ENCODE data around the gene APBB2. TPM values are rescaled to one million over a fixed set of nuclear protein-coding genes. Genes with fewer than 3 reads are reported as not detected.
A peak's percentile ranks its signal among the peaks of the same experiment; 100 is the strongest.

The APBB2 gene
- total and polyA plus RNA-seq, 2 of the 8 experiments (the other 6 are each of a cell fraction or from before 2014, with no cell fraction given) = 58.7 to 59.4 TPM

GRCh38 chr4:41232406-41232805, 18.1 kb upstream of the APBB2 start:
- H3K9me3 ChIP-seq (ENCODE audit: insufficient read depth in 2 of 2, low read depth in 1 of 2, low read length in 1 of 2) = no peaks in the 10 kb centered on the region
- WGBS, 2 experiments (ENCODE audit: extremely low coverage in 1 of 2, insufficient coverage in 1 of 2, insufficient read length in 1 of 2, insufficient replicate concordance in 2 of 2, low coverage in 1 of 2, low lambda C conversion rate in 2 of 2, missing lambda C conversion rate in 1 of 2) = 62% methylated on average over 5 of the region's 5 CpGs; no CpG with 5 or more reads in 1 of the 2 experiments
- H3K4ac ChIP-seq (replicated peaks; ENCODE audit: insufficient read length, low read depth, low read length) = no peak overlapping the region
- no peak overlapping the region for H2AK5ac ChIP-seq (ENCODE audit: low read depth, low read length)
- H3K4me3 ChIP-seq (ENCODE audit: extremely low read depth in 1 of 4, insufficient read depth in 2 of 4, low read depth in 3 of 4, low read length in 4 of 4) = no peak overlapping the region
- H3K23ac ChIP-seq (ENCODE audit: insufficient read length) = no peak overlapping the region
- no peak overlapping the region for H3K27ac ChIP-seq (ENCODE audit: low read depth, low read length)
- no peaks in the 10 kb centered on the region for H3K4me1 ChIP-seq (replicated peaks in 1 of 4; ENCODE audit: control insufficient read depth in 3 of 4, insufficient read depth in 4 of 4, low read length in 3 of 4)
- H4K8ac ChIP-seq (ENCODE audit: extremely low read depth, insufficient read depth, low read length) = no peak overlapping the region
- H3K23me2 ChIP-seq (ENCODE audit: low read depth, low read length) = 0 out of 2 replicates have a peak, but pooled peaks cover 2% of the 10 kb centered on the region
- no peak for FAIRE-seq
- H4K91ac ChIP-seq (replicated peaks; ENCODE audit: insufficient read length, low read length) = no peak overlapping the region
- H3K18ac ChIP-seq (ENCODE audit: extremely low read depth, low read length) = no peak overlapping the region
- no peak overlapping the region for H4K5ac ChIP-seq (ENCODE audit: insufficient read length, low read depth, low read length)
- POLR2A ChIA-PET (ENCODE audit: partially characterized antibody) = interaction anchor here (3.5 kb wide), 1 partner anchor 25 kb away, joined by 24 read pairs; the partner anchor contains the start of gene UCHL1
- no peak overlapping the region for H2BK5ac ChIP-seq (ENCODE audit: low read depth, low read length)
- peak in 1 of 2 experiments; percentile 40 for DNase-seq (ENCODE audit: low read depth in 1 of 2, low spot score in 2 of 2)
- H2BK120ac ChIP-seq (replicated peaks; ENCODE audit: low read depth, low read length) = no peak overlapping the region
- no peak overlapping the region for H3K14ac ChIP-seq (ENCODE audit: insufficient read length)
- H4K20me1 ChIP-seq (replicated peaks in 1 of 2; ENCODE audit: control insufficient read depth in 1 of 2, insufficient read depth in 2 of 2, low read length in 2 of 2) = no peaks in the 10 kb centered on the region
- H3K27me3 ChIP-seq (replicated peaks in 1 of 4; ENCODE audit: control insufficient read depth in 3 of 4, extremely low read depth in 1 of 4, insufficient read depth in 3 of 4, low read length in 3 of 4) = no peaks in the 10 kb centered on the region
- no peak overlapping the region for H2BK20ac ChIP-seq (ENCODE audit: low read length)
- H3K56ac ChIP-seq (replicated peaks; ENCODE audit: insufficient read length, low read depth, low read length) = no peak overlapping the region
- no peaks in the 10 kb centered on the region for H3K36me3 ChIP-seq (ENCODE audit: control insufficient read depth in 2 of 4, insufficient read depth in 4 of 4, low read length in 3 of 4)
- H3K79me1 ChIP-seq (ENCODE audit: low read depth, low read length) = no peaks in the 10 kb centered on the region
- H3K79me2 ChIP-seq (ENCODE audit: control insufficient read depth in 1 of 2, insufficient read depth in 2 of 2, low read length in 2 of 2) = no peaks in the 10 kb centered on the region
- no peak overlapping the region for H3K4me2 ChIP-seq (ENCODE audit: insufficient read depth in 1 of 2, low read depth in 2 of 2, low read length in 2 of 2)
- CTCF ChIA-PET (ENCODE audit: partially characterized antibody) = interaction anchor here (0.6 to 1.5 kb wide), 6 partner anchors 12 to 324 kb away, joined by 3 to 6 read pairs (median 3); no protein-coding TSS in a partner anchor
- H2BK15ac ChIP-seq (ENCODE audit: low read length) = no peak overlapping the region
- no peak overlapping the region for H2BK12ac ChIP-seq (ENCODE audit: low read depth, low read length)
- H3K9ac ChIP-seq (replicated peaks in 1 of 4; ENCODE audit: extremely low read depth in 1 of 4, low read depth in 3 of 4, low read length in 3 of 4) = no peak overlapping the region
- no peak overlapping the region for H2AFZ ChIP-seq (ENCODE audit: low read length)
- TF ChIP-seq CTCF (IDR thresholded peaks at IDR 0.05; ENCODE audit: control extremely low read depth in 1 of 3, insufficient read depth in 1 of 3, low read depth in 1 of 3, low read length in 3 of 3) = peak in 2 of 3 experiments; percentile 35 to 37; a peak in 3 of 4 replicates
- no peak for TF ChIP-seq CHD2 (IDR thresholded peaks at IDR 0.05; ENCODE audit: low read length)
- TF ChIP-seq RAD21 (IDR thresholded peaks at IDR 0.05 in 1 of 2, conservative IDR thresholded peaks at IDR 0.05 in 1 of 2; ENCODE audit: low read depth in 2 of 2, low read length in 2 of 2) = peak; percentile 51 to 68
- no peak for TF ChIP-seq KDM5A (IDR thresholded peaks at IDR 0.05; ENCODE audit: low read length)
- TF ChIP-seq KDM4A (IDR thresholded peaks at IDR 0.05; ENCODE audit: low read depth, low read length, severe bottlenecking) = no peak

Measured in H1 (cell line).